ENCODE measurements around the gene LRRK1.

LRRK1 gene

DNA sequence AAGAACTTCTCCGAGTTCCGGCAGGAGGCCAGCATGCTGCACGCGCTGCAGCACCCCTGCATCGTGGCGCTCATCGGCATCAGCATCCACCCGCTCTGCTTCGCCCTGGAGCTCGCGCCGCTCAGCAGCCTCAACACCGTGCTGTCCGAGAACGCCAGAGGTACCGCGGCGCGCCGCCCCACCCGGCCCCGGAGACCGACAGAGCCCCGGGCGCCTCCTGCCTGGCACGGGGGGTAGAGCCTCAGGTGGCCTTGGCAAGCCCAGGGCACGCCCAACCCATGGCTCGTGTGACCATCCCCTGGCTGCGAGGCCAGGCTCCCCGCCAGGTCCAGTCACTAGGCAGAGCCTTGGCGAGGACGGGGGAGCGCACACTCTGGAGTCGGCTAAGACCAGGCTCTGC, 134.1 kb downstream of the LRRK1 start:
- Histone ChIP-seq H2BK12ac (ENCODE audit: low read length in 2 of 2) (no peak overlapping the region), H3K4me3 (ENCODE audit: insufficient read depth in 1 of 2, low read depth in 1 of 2, low read length in 2 of 2) (no peak overlapping the region), H2AFZ (ENCODE audit: low read depth, low read length) (no peak overlapping the region), H3K4me2 (ENCODE audit: low read length, poor library complexity, severe bottlenecking) (no peak overlapping the region), H3K27ac (ENCODE audit: low read length, poor library complexity, severe bottlenecking) (no peak overlapping the region), H3K27me3 (ENCODE audit: control insufficient read depth in 1 of 2, insufficient read depth in 1 of 2, low read length in 2 of 2) (no peaks in the 10 kb centered on the region), H2BK5ac (ENCODE audit: low read depth, low read length, poor library complexity, severe bottlenecking) (no peak overlapping the region), H4K8ac (ENCODE audit: low read length) (no peak overlapping the region), H3K23ac (ENCODE audit: low read length in 2 of 2) (no peak overlapping the region), H2BK15ac (ENCODE audit: low read depth, poor library complexity, severe bottlenecking) (no peak overlapping the region), H2AK5ac (ENCODE audit: low read length, severe bottlenecking) (no peak overlapping the region), H2BK120ac (ENCODE audit: low read depth, low read length) (no peak overlapping the region), H3K14ac (ENCODE audit: low read length in 2 of 2) (peak overlapping the region in 1 of 2 experiments; percentile 35), H4K91ac (ENCODE audit: low read length) (no peak overlapping the region), H3K79me1 (replicated peaks; ENCODE audit: low read length, poor library complexity, severe bottlenecking) (no peaks in the 10 kb centered on the region), H3K9ac (ENCODE audit: low read length) (no peak overlapping the region), H3K36me3 (ENCODE audit: control insufficient read depth in 1 of 2, insufficient read depth in 2 of 2, low read depth in 1 of 2, low read length in 2 of 2) (peaks cover 12 to 88% of the 10 kb centered on the region in 2 experiments), H3K18ac (ENCODE audit: low read depth in 1 of 2, low read length in 2 of 2) (no peak overlapping the region), H3K9me3 (ENCODE audit: control insufficient read depth, low read length) (no peaks in the 10 kb centered on the region), H3K4me1 (ENCODE audit: control insufficient read depth, insufficient read depth, low read depth, low read length) (no peaks in the 10 kb centered on the region), H3K4ac (ENCODE audit: low read depth in 1 of 2, low read length in 2 of 2) (no peak overlapping the region)
- WGBS = 92% methylated on average over 34 of the region's 34 CpGs
- DNase-seq = no peak

DNA sequence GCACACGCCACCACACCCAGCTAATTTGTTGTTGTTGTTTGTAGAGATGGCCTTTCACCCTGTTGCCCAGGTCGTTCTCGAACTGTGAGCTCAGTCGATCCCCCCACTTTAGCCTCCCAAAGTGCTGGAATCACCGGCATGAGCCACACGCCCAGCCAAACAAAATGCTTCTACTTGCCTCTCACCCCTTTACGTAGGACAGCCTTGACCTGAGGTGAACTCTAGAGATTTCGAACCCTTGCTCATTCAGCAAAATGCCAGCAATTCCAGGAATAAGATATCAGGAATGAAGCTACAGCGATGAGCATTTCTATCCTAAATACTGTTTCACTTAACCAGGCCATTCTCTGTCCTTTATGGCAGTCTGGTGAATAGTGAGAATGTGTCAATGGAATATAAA, 135.0 kb downstream of the LRRK1 start:
- H3K4me2 ChIP-seq (ENCODE audit: low read length, poor library complexity, severe bottlenecking) = no peak overlapping the region
- peaks cover 12 to 85% of the 10 kb centered on the region in 2 experiments for H3K36me3 ChIP-seq (ENCODE audit: control insufficient read depth in 1 of 2, insufficient read depth in 2 of 2, low read depth in 1 of 2, low read length in 2 of 2)
- H3K14ac ChIP-seq (ENCODE audit: low read length in 2 of 2) = no peak overlapping the region
- no peak overlapping the region for H3K23ac ChIP-seq (ENCODE audit: low read length in 2 of 2)
- H2BK15ac ChIP-seq (ENCODE audit: low read depth, poor library complexity, severe bottlenecking) = no peak overlapping the region
- 87% methylated on average over 9 of the region's 9 CpGs for WGBS
- no peaks in the 10 kb centered on the region for H3K9me3 ChIP-seq (ENCODE audit: control insufficient read depth, low read length)
- no peak overlapping the region for H2AFZ ChIP-seq (ENCODE audit: low read depth, low read length)
- no peak overlapping the region for H2BK120ac ChIP-seq (ENCODE audit: low read depth, low read length)
- H3K4me3 ChIP-seq (ENCODE audit: insufficient read depth in 1 of 2, low read depth in 1 of 2, low read length in 2 of 2) = no peak overlapping the region
- H2BK12ac ChIP-seq (ENCODE audit: low read length in 2 of 2) = no peak overlapping the region
- no peak overlapping the region for H3K27ac ChIP-seq (ENCODE audit: low read length, poor library complexity, severe bottlenecking)
- no peak overlapping the region for H3K18ac ChIP-seq (ENCODE audit: low read depth in 1 of 2, low read length in 2 of 2)
- no peak overlapping the region for H3K9ac ChIP-seq (ENCODE audit: low read length)
- H3K27me3 ChIP-seq (ENCODE audit: control insufficient read depth in 1 of 2, insufficient read depth in 1 of 2, low read length in 2 of 2) = no peaks in the 10 kb centered on the region
- no peak overlapping the region for H3K4ac ChIP-seq (ENCODE audit: low read depth in 1 of 2, low read length in 2 of 2)
- H2BK5ac ChIP-seq (ENCODE audit: low read depth, low read length, poor library complexity, severe bottlenecking) = no peak overlapping the region
- no peak overlapping the region for H4K91ac ChIP-seq (ENCODE audit: low read length)
- H3K79me1 ChIP-seq (replicated peaks; ENCODE audit: low read length, poor library complexity, severe bottlenecking) = no peaks in the 10 kb centered on the region
- DNase-seq = no peak
- no peaks in the 10 kb centered on the region for H3K4me1 ChIP-seq (ENCODE audit: control insufficient read depth, insufficient read depth, low read depth, low read length)
- no peak overlapping the region for H2AK5ac ChIP-seq (ENCODE audit: low read length, severe bottlenecking)
- no peak overlapping the region for H4K8ac ChIP-seq (ENCODE audit: low read length)

DNA sequence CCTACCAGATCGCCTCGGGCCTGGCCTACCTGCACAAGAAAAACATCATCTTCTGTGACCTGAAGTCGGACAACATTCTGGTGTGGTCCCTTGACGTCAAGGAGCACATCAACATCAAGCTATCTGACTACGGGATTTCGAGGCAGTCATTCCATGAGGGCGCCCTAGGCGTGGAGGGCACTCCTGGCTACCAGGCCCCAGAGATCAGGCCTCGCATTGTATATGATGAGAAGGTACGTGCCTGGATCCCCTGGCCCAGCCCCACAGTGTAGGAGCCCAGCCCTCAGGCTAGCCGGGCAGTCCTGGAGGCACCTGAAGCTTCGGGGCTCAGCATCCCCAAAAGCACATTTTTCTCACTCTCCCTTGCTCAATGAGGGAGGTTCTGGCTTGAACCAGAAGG, 135.8 kb downstream of the LRRK1 start:
- no peak overlapping the region for H4K91ac ChIP-seq (ENCODE audit: low read length)
- no peak overlapping the region for H2BK5ac ChIP-seq (ENCODE audit: low read depth, low read length, poor library complexity, severe bottlenecking)
- no peak overlapping the region for H3K4ac ChIP-seq (ENCODE audit: low read depth in 1 of 2, low read length in 2 of 2)
- H2BK12ac ChIP-seq (ENCODE audit: low read length in 2 of 2) = no peak overlapping the region
- DNase-seq = no peak
- H3K9me3 ChIP-seq (ENCODE audit: control insufficient read depth, low read length) = no peaks in the 10 kb centered on the region
- no peaks in the 10 kb centered on the region for H3K79me1 ChIP-seq (replicated peaks; ENCODE audit: low read length, poor library complexity, severe bottlenecking)
- no peak overlapping the region for H3K4me3 ChIP-seq (ENCODE audit: insufficient read depth in 1 of 2, low read depth in 1 of 2, low read length in 2 of 2)
- H3K4me1 ChIP-seq (ENCODE audit: control insufficient read depth, insufficient read depth, low read depth, low read length) = no peaks in the 10 kb centered on the region
- no peaks in the 10 kb centered on the region for H3K27me3 ChIP-seq (ENCODE audit: control insufficient read depth in 1 of 2, insufficient read depth in 1 of 2, low read length in 2 of 2)
- H2AK5ac ChIP-seq (ENCODE audit: low read length, severe bottlenecking) = no peak overlapping the region
- WGBS = 93% methylated on average over 11 of the region's 12 CpGs
- no peak overlapping the region for H3K9ac ChIP-seq (ENCODE audit: low read length)
- peaks cover 12 to 85% of the 10 kb centered on the region in 2 experiments for H3K36me3 ChIP-seq (ENCODE audit: control insufficient read depth in 1 of 2, insufficient read depth in 2 of 2, low read depth in 1 of 2, low read length in 2 of 2)
- no peak overlapping the region for H4K8ac ChIP-seq (ENCODE audit: low read length)
- no peak overlapping the region for H3K14ac ChIP-seq (ENCODE audit: low read length in 2 of 2)
- no peak overlapping the region for H2AFZ ChIP-seq (ENCODE audit: low read depth, low read length)
- H2BK120ac ChIP-seq (ENCODE audit: low read depth, low read length) = no peak overlapping the region
- no peak overlapping the region for H3K4me2 ChIP-seq (ENCODE audit: low read length, poor library complexity, severe bottlenecking)
- H3K23ac ChIP-seq (ENCODE audit: low read length in 2 of 2) = no peak overlapping the region
- no peak overlapping the region for H3K18ac ChIP-seq (ENCODE audit: low read depth in 1 of 2, low read length in 2 of 2)
- H3K27ac ChIP-seq (ENCODE audit: low read length, poor library complexity, severe bottlenecking) = no peak overlapping the region
- no peak overlapping the region for H2BK15ac ChIP-seq (ENCODE audit: low read depth, poor library complexity, severe bottlenecking)

DNA sequence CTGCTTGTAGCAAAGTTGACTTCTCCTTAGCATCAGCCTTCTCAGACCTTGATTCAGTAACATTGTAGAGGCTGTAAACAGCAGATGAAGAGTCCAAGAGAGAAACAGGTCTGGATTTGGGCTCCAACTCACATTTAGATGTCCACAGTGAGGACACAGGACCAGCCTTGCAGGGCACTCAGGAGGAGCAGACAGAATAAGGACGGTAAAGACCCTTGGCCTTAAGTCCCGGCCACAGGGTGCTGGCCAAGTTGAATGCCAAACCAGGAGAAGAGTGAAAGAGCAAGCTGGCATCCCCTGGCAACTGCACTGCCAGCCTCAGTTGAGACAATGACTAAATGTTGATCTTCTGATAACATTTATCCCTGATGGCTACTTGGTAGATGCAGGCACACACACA, 136.3 kb downstream of the LRRK1 start:
- H2AFZ ChIP-seq (ENCODE audit: low read depth, low read length) = no peak overlapping the region
- H4K8ac ChIP-seq (ENCODE audit: low read length) = no peak overlapping the region
- H3K23ac ChIP-seq (ENCODE audit: low read length in 2 of 2) = no peak overlapping the region
- no peak overlapping the region for H3K14ac ChIP-seq (ENCODE audit: low read length in 2 of 2)
- no peaks in the 10 kb centered on the region for H3K4me1 ChIP-seq (ENCODE audit: control insufficient read depth, insufficient read depth, low read depth, low read length)
- H2BK15ac ChIP-seq (ENCODE audit: low read depth, poor library complexity, severe bottlenecking) = no peak overlapping the region
- no peaks in the 10 kb centered on the region for H3K27me3 ChIP-seq (ENCODE audit: control insufficient read depth in 1 of 2, insufficient read depth in 1 of 2, low read length in 2 of 2)
- H3K4me2 ChIP-seq (ENCODE audit: low read length, poor library complexity, severe bottlenecking) = no peak overlapping the region
- no peak overlapping the region for H3K4ac ChIP-seq (ENCODE audit: low read depth in 1 of 2, low read length in 2 of 2)
- H3K79me1 ChIP-seq (replicated peaks; ENCODE audit: low read length, poor library complexity, severe bottlenecking) = no peaks in the 10 kb centered on the region
- no peak overlapping the region for H3K9ac ChIP-seq (ENCODE audit: low read length)
- no peak for DNase-seq
- no peak overlapping the region for H2BK12ac ChIP-seq (ENCODE audit: low read length in 2 of 2)
- H3K4me3 ChIP-seq (ENCODE audit: insufficient read depth in 1 of 2, low read depth in 1 of 2, low read length in 2 of 2) = no peak overlapping the region
- H3K18ac ChIP-seq (ENCODE audit: low read depth in 1 of 2, low read length in 2 of 2) = no peak overlapping the region
- no peak overlapping the region for H2BK5ac ChIP-seq (ENCODE audit: low read depth, low read length, poor library complexity, severe bottlenecking)
- H4K91ac ChIP-seq (ENCODE audit: low read length) = no peak overlapping the region
- WGBS = 96% methylated on average over 2 of the region's 2 CpGs
- peaks cover 12 to 90% of the 10 kb centered on the region in 2 experiments for H3K36me3 ChIP-seq (ENCODE audit: control insufficient read depth in 1 of 2, insufficient read depth in 2 of 2, low read depth in 1 of 2, low read length in 2 of 2)
- no peak overlapping the region for H2AK5ac ChIP-seq (ENCODE audit: low read length, severe bottlenecking)
- H3K27ac ChIP-seq (ENCODE audit: low read length, poor library complexity, severe bottlenecking) = no peak overlapping the region
- H2BK120ac ChIP-seq (ENCODE audit: low read depth, low read length) = no peak overlapping the region
- no peaks in the 10 kb centered on the region for H3K9me3 ChIP-seq (ENCODE audit: control insufficient read depth, low read length)
